ENCODE measurements around the gene EMX1. TPM values are rescaled to one million over a fixed set of nuclear protein-coding genes. Genes with fewer than 3 reads are reported as not detected.

The EMX1 gene
- polyA plus RNA-seq, 1 donor from 2014 or later: 0.33 TPM

GRCh38 chr2:72980535-72981217 is 63.4 kb downstream of the EMX1 start:
- TF ChIP-seq SMC3 (conservative IDR thresholded peaks at IDR 0.05; ENCODE audit: poor library complexity) (no peak), TAF1 (IDR thresholded peaks at IDR 0.05; ENCODE audit: low read depth) (no peak), EZH2 (IDR thresholded peaks at IDR 0.05; ENCODE audit: borderline replicate concordance, insufficient read depth, low read length, poor library complexity, severe bottlenecking) (no peak), RAD21 (conservative IDR thresholded peaks at IDR 0.05) (no peak), MXI1 (conservative IDR thresholded peaks at IDR 0.05; ENCODE audit: poor library complexity, severe bottlenecking) (no peak), EP300 (conservative IDR thresholded peaks at IDR 0.05; ENCODE audit: poor library complexity, severe bottlenecking) (no peak), POLR2AphosphoS5 (IDR thresholded peaks at IDR 0.05) (no peak)
- TF ChIP-seq, protein P1, sequence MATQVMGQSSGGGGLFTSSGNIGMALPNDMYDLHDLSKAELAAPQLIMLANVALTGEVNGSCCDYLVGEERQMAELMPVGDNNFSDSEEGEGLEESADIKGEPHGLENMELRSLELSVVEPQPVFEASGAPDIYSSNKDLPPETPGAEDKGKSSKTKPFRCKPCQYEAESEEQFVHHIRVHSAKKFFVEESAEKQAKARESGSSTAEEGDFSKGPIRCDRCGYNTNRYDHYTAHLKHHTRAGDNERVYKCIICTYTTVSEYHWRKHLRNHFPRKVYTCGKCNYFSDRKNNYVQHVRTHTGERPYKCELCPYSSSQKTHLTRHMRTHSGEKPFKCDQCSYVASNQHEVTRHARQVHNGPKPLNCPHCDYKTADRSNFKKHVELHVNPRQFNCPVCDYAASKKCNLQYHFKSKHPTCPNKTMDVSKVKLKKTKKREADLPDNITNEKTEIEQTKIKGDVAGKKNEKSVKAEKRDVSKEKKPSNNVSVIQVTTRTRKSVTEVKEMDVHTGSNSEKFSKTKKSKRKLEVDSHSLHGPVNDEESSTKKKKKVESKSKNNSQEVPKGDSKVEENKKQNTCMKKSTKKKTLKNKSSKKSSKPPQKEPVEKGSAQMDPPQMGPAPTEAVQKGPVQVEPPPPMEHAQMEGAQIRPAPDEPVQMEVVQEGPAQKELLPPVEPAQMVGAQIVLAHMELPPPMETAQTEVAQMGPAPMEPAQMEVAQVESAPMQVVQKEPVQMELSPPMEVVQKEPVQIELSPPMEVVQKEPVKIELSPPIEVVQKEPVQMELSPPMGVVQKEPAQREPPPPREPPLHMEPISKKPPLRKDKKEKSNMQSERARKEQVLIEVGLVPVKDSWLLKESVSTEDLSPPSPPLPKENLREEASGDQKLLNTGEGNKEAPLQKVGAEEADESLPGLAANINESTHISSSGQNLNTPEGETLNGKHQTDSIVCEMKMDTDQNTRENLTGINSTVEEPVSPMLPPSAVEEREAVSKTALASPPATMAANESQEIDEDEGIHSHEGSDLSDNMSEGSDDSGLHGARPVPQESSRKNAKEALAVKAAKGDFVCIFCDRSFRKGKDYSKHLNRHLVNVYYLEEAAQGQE (IDR thresholded peaks at IDR 0.05; ENCODE audit: borderline replicate concordance): no peak
- TF ChIP-seq, protein P2, sequence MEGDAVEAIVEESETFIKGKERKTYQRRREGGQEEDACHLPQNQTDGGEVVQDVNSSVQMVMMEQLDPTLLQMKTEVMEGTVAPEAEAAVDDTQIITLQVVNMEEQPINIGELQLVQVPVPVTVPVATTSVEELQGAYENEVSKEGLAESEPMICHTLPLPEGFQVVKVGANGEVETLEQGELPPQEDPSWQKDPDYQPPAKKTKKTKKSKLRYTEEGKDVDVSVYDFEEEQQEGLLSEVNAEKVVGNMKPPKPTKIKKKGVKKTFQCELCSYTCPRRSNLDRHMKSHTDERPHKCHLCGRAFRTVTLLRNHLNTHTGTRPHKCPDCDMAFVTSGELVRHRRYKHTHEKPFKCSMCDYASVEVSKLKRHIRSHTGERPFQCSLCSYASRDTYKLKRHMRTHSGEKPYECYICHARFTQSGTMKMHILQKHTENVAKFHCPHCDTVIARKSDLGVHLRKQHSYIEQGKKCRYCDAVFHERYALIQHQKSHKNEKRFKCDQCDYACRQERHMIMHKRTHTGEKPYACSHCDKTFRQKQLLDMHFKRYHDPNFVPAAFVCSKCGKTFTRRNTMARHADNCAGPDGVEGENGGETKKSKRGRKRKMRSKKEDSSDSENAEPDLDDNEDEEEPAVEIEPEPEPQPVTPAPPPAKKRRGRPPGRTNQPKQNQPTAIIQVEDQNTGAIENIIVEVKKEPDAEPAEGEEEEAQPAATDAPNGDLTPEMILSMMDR (IDR thresholded peaks at IDR 0.05; ENCODE audit: poor library complexity, severe bottlenecking): no peak
- H3K27ac ChIP-seq (ENCODE audit: low read length): no peak overlapping the region
- H3K9me3 ChIP-seq (ENCODE audit: low read length): no peaks in the 10 kb centered on the region
- H3K4me2 ChIP-seq (ENCODE audit: low read length): no peak overlapping the region
- H3F3A ChIP-seq (ENCODE audit: insufficient read depth, low read length, poor library complexity, severe bottlenecking): no peaks in the 10 kb centered on the region
- no peak overlapping the region for H3K4me3 ChIP-seq (ENCODE audit: low read length)
- no peak overlapping the region for H2AFZ ChIP-seq (ENCODE audit: low read depth, low read length)
- no peaks in the 10 kb centered on the region for H3K36me3 ChIP-seq (ENCODE audit: insufficient read depth, low read length)
- no peak overlapping the region for H3K9ac ChIP-seq (ENCODE audit: low read length)
- H3K27me3 ChIP-seq (ENCODE audit: insufficient read depth, low read depth, low read length): no peaks in the 10 kb centered on the region
- H3K79me2 ChIP-seq (replicated peaks; ENCODE audit: insufficient read depth, low read length): no peaks in the 10 kb centered on the region
- H4K20me1 ChIP-seq (ENCODE audit: insufficient read depth): no peaks in the 10 kb centered on the region
- no peaks in the 10 kb centered on the region for H3K9me2 ChIP-seq (ENCODE audit: insufficient read depth, low read length)

GRCh38 chr2:72981536-72981935 is 64.2 kb downstream of the EMX1 start:
- no peaks in the 10 kb centered on the region for H3K9me3 ChIP-seq (ENCODE audit: low read length)
- H3K27ac ChIP-seq (ENCODE audit: low read length): no peak overlapping the region
- H3K79me2 ChIP-seq (replicated peaks; ENCODE audit: insufficient read depth, low read length): no peaks in the 10 kb centered on the region
- H3K36me3 ChIP-seq (ENCODE audit: insufficient read depth, low read length): no peaks in the 10 kb centered on the region
- H3K4me3 ChIP-seq (ENCODE audit: low read length): no peak overlapping the region
- H2AFZ ChIP-seq (ENCODE audit: low read depth, low read length): no peak overlapping the region
- H3K9me2 ChIP-seq (ENCODE audit: insufficient read depth, low read length): no peaks in the 10 kb centered on the region
- TF ChIP-seq TAF1 (IDR thresholded peaks at IDR 0.05; ENCODE audit: low read depth) (no peak), EZH2 (IDR thresholded peaks at IDR 0.05; ENCODE audit: borderline replicate concordance, insufficient read depth, low read length, poor library complexity, severe bottlenecking) (no peak), EP300 (conservative IDR thresholded peaks at IDR 0.05; ENCODE audit: poor library complexity, severe bottlenecking) (no peak), SMC3 (conservative IDR thresholded peaks at IDR 0.05; ENCODE audit: poor library complexity) (no peak), RAD21 (conservative IDR thresholded peaks at IDR 0.05) (no peak), POLR2AphosphoS5 (IDR thresholded peaks at IDR 0.05) (no peak), MXI1 (conservative IDR thresholded peaks at IDR 0.05; ENCODE audit: poor library complexity, severe bottlenecking) (no peak)
- TF ChIP-seq, protein P2 (IDR thresholded peaks at IDR 0.05; ENCODE audit: poor library complexity, severe bottlenecking): no peak
- TF ChIP-seq, protein P1 (IDR thresholded peaks at IDR 0.05; ENCODE audit: borderline replicate concordance): no peak
- no peak overlapping the region for H3K9ac ChIP-seq (ENCODE audit: low read length)
- H3K4me2 ChIP-seq (ENCODE audit: low read length): no peak overlapping the region
- no peaks in the 10 kb centered on the region for H4K20me1 ChIP-seq (ENCODE audit: insufficient read depth)
- H3K27me3 ChIP-seq (ENCODE audit: insufficient read depth, low read depth, low read length): no peaks in the 10 kb centered on the region
- no peaks in the 10 kb centered on the region for H3F3A ChIP-seq (ENCODE audit: insufficient read depth, low read length, poor library complexity, severe bottlenecking)

Measured in neural cell (in vitro differentiated cells).